Endothelial cell of umbilical vein (primary cell): ENCODE data around the gene PRKX. TPM values are rescaled to one million over a fixed set of nuclear protein-coding genes. Genes with fewer than 3 reads are reported as not detected.

ENCODE experiments used
- BruUV-seq: library from RNA; stranded (reverse); fragments of 400-500 nt; replicated peaks from 2 replicates; lab custom pipeline; 2021; lab: Mats Ljungman, UMichigan
- CTCF ChIA-PET: fragments of 300-600, 350-600 bp; sonication (Branson Sonifier 250); formaldehyde crosslinking; loops from one replicate; lab custom pipeline; 2021; ENCODE audit warnings: antibody characterized with exemption, inconsistent platforms; lab: Charles Lee
- POLR2A ChIA-PET: fragments of 300-600, 350-600 bp; sonication (Branson Sonifier 250); formaldehyde crosslinking; loops from one replicate; lab custom pipeline; 2021; ENCODE audit warnings: antibody characterized with exemption, inconsistent platforms; lab: Charles Lee
- DNase-seq: peaks from one replicate; pipeline ENCODE4 v3.0.0-alpha.2; 2011; ENCODE audit warnings: low read depth, low spot score
- FAIRE-seq: peaks from 2 replicates; lab custom pipeline; 2011; peaks lifted over from hg19 to GRCh38; lab: Jason Lieb, UNC
- H2AFZ ChIP-seq: 2 replicates; pipeline ENCODE4 v1.6.0; 2012; ENCODE audit warnings: low read depth, low read length, control low read depth, inconsistent platforms
- H3K27ac ChIP-seq: 2 replicates; pipeline ENCODE4 v1.5.1; 2011; ENCODE audit warnings: low read depth, mild to moderate bottlenecking, control low read depth, low read length, moderate library complexity; ENCODE audit not compliant: insufficient read depth
- H3K27me3 ChIP-seq, 2 experiments: 2 replicates each; pipeline versions ENCODE4 v1.6.0 to v1.6.1; 2011; ENCODE audit warnings: low read length in 2 of 2, mixed read lengths in 1 of 2; ENCODE audit not compliant: control insufficient read depth in 2 of 2, insufficient read depth in 2 of 2
- H3K36me3 ChIP-seq, 2 experiments: 2 replicates in 1 of 2; 3 replicates in 1 of 2; pipeline ENCODE4 v1.5.1; 2011; ENCODE audit warnings: low read length in 2 of 2, mild to moderate bottlenecking in 1 of 2, moderate library complexity in 1 of 2; ENCODE audit not compliant: control insufficient read depth in 2 of 2, insufficient read depth in 2 of 2; ENCODE audit errors: extremely low read depth in 1 of 2
- H3K4me1 ChIP-seq: 3 replicates; pipeline ENCODE4 v1.5.1; 2011; ENCODE audit warnings: mild to moderate bottlenecking, low read length; ENCODE audit not compliant: control insufficient read depth, insufficient read depth; ENCODE audit errors: extremely low read depth
- H3K4me2 ChIP-seq: 2 replicates; pipeline ENCODE4 v1.6.1; 2011; ENCODE audit warnings: low read length, control low read depth, mixed read lengths; ENCODE audit not compliant: insufficient read depth
- H3K4me3 ChIP-seq, 3 experiments: fragments of 200-600 bp in 1 of 3; sonication (generic), shearing (Covaris generic) in 1 of 3; replicated peaks in 1 of 3; 2 replicates each; pipeline ENCODE4 v1.5.1; 2011 to 2016; ENCODE audit warnings: control low read depth in 3 of 3, low read length in 3 of 3, mild to moderate bottlenecking in 2 of 3, inconsistent platforms in 1 of 3, low read depth in 1 of 3, moderate library complexity in 1 of 3; ENCODE audit not compliant: insufficient read depth in 1 of 3
- H3K79me2 ChIP-seq: 2 replicates; pipeline ENCODE4 v1.6.0; 2012; ENCODE audit warnings: low read length, inconsistent platforms; ENCODE audit not compliant: control insufficient read depth, insufficient read depth
- H3K9ac ChIP-seq: replicated peaks from 2 replicates; pipeline ENCODE3; 2011; ENCODE audit warnings: low read length, control low read depth; ENCODE audit not compliant: insufficient read depth; ENCODE audit errors: extremely low read depth
- H3K9me1 ChIP-seq: replicated peaks from 3 replicates; pipeline ENCODE4 v1.6.0; 2011; ENCODE audit warnings: mild to moderate bottlenecking, low read length; ENCODE audit not compliant: control insufficient read depth, insufficient read depth; ENCODE audit errors: extremely low read depth
- H3K9me3 ChIP-seq: replicated peaks from 2 replicates; pipeline ENCODE4 v1.5.1; 2012; ENCODE audit warnings: low read length, inconsistent platforms; ENCODE audit not compliant: control insufficient read depth, insufficient read depth
- H4K20me1 ChIP-seq: replicated peaks from 2 replicates; pipeline ENCODE3; 2011; ENCODE audit warnings: mild to moderate bottlenecking, low read length; ENCODE audit not compliant: control insufficient read depth, insufficient read depth; ENCODE audit errors: extremely low read depth
- EZH2 ChIP-seq: IDR thresholded peaks from 2 replicates; pipeline ENCODE4 v1.6.1; 2012; ENCODE audit warnings: borderline replicate concordance, low read depth, mild to moderate bottlenecking, moderate library complexity, low read length, inconsistent platforms; ENCODE audit not compliant: severe bottlenecking
- FOS ChIP-seq: IDR thresholded peaks from 2 replicates; pipeline ENCODE4 v1.6.1; 2011; ENCODE audit warnings: mild to moderate bottlenecking, low read length, moderate library complexity, borderline replicate concordance; ENCODE audit not compliant: insufficient read depth
- GATA2 ChIP-seq: IDR thresholded peaks from 2 replicates; pipeline ENCODE4 v1.7.0; 2011; ENCODE audit warnings: low read depth, mild to moderate bottlenecking, moderate library complexity, mixed read lengths, low read length; ENCODE audit not compliant: insufficient read length, insufficient read depth
- JUN ChIP-seq: IDR thresholded peaks from 2 replicates; pipeline ENCODE4 v1.6.1; 2011; ENCODE audit warnings: borderline replicate concordance, low read depth; ENCODE audit not compliant: insufficient read length, insufficient read depth
- MYC ChIP-seq: IDR thresholded peaks from one replicate; pipeline ENCODE4 v1.6.1; 2011; ENCODE audit warnings: mild to moderate bottlenecking, low read depth, low read length
- POLR2A ChIP-seq: IDR thresholded peaks from 2 replicates; pipeline ENCODE4 v1.6.1; 2012; ENCODE audit warnings: low read depth, mild to moderate bottlenecking, control low read depth, low read length
- POLR2AphosphoS5 ChIP-seq: IDR thresholded peaks from 2 replicates; pipeline ENCODE4 v1.6.1; 2012; ENCODE audit warnings: low read depth, mild to moderate bottlenecking, control low read depth, low read length, moderate library complexity; ENCODE audit not compliant: insufficient read depth
- dilution Hi-C: fragments of 300-500 bp; cut with MboI; formaldehyde crosslinking; loops from one replicate; pipeline ENCODE4 v1.15.0; 2019; ENCODE audit warnings: low sequenced_read_pairs; ENCODE audit not compliant: extremely low pct_ligation_motif_present
- intact Hi-C: fragments of 100-400 bp; cut with micrococcal nuclease; formaldehyde crosslinking; loops from one replicate; pipeline ENCODE4 v1.10.0; 2022
- polyA plus RNA-seq, 4 experiments: library from polyadenylated mRNA; depleted of rRNA in 3 of 4; stranded (reverse) in 3 of 4; unstranded in 1 of 4; fragments of >200 nt; gene quantifications; 2 replicates each; pipeline versions ENCODE4 v1.2.1 to v1.2.3, GENCODE V29; 2011 to 2012; ENCODE audit warnings: missing spikeins in 1 of 4
- total RNA-seq: library from RNA; stranded (reverse); gene quantifications from 2 replicates; pipeline ENCODE4 v1.2.3, GENCODE V29; 2021
- TF ChIP-seq, protein P1 (sequence below), 2 donors: IDR thresholded peaks; 1 replicate in 1 of 2; 2 replicates in 1 of 2; pipeline ENCODE4 v1.5.1; 2011; ENCODE audit warnings: low read length in 2 of 2, mild to moderate bottlenecking in 2 of 2, moderate library complexity in 2 of 2, control low read depth in 1 of 2, inconsistent platforms in 1 of 2, low read depth in 1 of 2; ENCODE audit not compliant: insufficient read depth in 1 of 2; ENCODE audit errors: extremely low read depth in 1 of 2
- TF ChIP-seq, protein P2 (sequence below): IDR thresholded peaks from 2 replicates; pipeline ENCODE4 v1.6.1; 2011; ENCODE audit not compliant: insufficient read depth, insufficient read length

PRKX gene
- total and polyA plus RNA-seq, 2 donors (not counting 3 experiments of a cell fraction or from before 2014, with no cell fraction given): 11.2 to 27.5 TPM

DNA sequence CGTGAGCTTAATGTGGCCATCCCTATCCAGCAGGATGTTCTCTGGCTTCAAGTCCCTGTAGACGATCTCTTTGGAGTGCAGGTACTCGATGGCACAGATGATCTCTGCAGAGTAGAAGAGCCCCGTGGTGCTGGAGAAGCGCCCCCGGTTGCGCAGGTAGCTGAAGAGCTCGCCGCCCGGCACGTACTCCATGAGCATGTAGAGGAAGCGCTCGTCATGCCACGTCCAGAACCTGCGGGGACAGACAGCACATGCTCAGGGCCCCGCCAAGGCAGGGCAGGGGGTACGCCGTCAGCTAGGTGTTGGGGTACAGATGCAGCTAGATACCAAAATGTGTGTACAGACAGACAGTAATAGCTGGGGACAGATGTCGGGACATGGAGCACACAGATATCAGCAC, 58.3 kb downstream of the PRKX start:
- ChIA-PET POLR2A (no interaction called here), CTCF (interaction anchor here (0.8 kb wide), 1 partner anchor 156 kb away, joined by 3 read pairs; no protein-coding TSS in a partner anchor)
- Histone ChIP-seq H3K9me1 (no peaks in the 10 kb centered on the region), H4K20me1 (no peaks in the 10 kb centered on the region), H3K79me2 (no peaks in the 10 kb centered on the region), H3K27ac (no peak overlapping the region), H3K4me2 (no peak overlapping the region), H3K36me3 (peaks cover 0 to 3% of the 10 kb centered on the region in 2 experiments), H3K4me1 (peaks cover 4% of the 10 kb centered on the region), H3K4me3 (no peak overlapping the region), H3K9me3 (no peaks in the 10 kb centered on the region), H3K9ac (no peak overlapping the region), H3K27me3 (no peaks in the 10 kb centered on the region), H2AFZ (no peak overlapping the region)
- TF ChIP-seq POLR2AphosphoS5 (no peak), POLR2A (no peak), FOS (no peak), JUN (no peak), MYC (no peak)
- intact Hi-C loops (loop anchor here (10.0 kb wide), 1 partner anchor 60 kb away; the partner anchor contains the start of gene PRKX), dilution Hi-C loops (no loop called here)
- DNase-seq (no peak), FAIRE-seq (peak; percentile 21)
- BruUV-seq: no TSS peak

DNA sequence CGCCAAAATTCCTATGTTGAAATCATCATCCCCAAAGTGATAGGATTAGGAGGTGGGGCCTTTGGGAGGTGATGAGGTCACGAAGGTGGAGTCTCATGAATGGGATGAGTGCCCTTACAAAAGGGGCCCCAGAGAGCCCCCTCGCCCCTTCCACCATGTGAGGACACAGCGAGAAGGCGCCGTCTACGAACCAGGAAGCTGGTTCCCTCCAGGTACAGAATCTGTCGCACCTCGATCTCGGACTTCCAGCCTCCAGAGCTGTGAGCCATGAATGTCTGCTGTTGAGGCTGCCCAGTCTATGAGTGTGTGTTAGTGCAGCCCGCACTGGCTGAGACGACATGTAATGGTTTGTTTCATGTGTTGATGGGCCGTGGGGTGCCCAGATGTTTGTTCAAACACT, 60.3 kb downstream of the PRKX start:
- Histone ChIP-seq H3K9me1 (no peaks in the 10 kb centered on the region), H3K4me3 (no peak overlapping the region), H3K36me3 (peaks cover 0 to 3% of the 10 kb centered on the region in 2 experiments), H3K9me3 (no peaks in the 10 kb centered on the region), H3K4me2 (no peak overlapping the region), H2AFZ (no peak overlapping the region), H3K27me3 (no peaks in the 10 kb centered on the region), H4K20me1 (no peaks in the 10 kb centered on the region), H3K4me1 (peaks cover 4% of the 10 kb centered on the region), H3K27ac (no peak overlapping the region), H3K79me2 (no peaks in the 10 kb centered on the region), H3K9ac (no peak overlapping the region)
- DNase-seq (no peak), FAIRE-seq (no peak)
- CTCF ChIA-PET: no interaction called here
- no TSS peak for BruUV-seq
- POLR2A ChIA-PET: no interaction called here
- dilution Hi-C loops (no loop called here), intact Hi-C loops (loop anchor here (10.0 kb wide), 1 partner anchor 62 kb away; the partner anchor contains the start of gene PRKX)
- TF ChIP-seq, protein P1, sequence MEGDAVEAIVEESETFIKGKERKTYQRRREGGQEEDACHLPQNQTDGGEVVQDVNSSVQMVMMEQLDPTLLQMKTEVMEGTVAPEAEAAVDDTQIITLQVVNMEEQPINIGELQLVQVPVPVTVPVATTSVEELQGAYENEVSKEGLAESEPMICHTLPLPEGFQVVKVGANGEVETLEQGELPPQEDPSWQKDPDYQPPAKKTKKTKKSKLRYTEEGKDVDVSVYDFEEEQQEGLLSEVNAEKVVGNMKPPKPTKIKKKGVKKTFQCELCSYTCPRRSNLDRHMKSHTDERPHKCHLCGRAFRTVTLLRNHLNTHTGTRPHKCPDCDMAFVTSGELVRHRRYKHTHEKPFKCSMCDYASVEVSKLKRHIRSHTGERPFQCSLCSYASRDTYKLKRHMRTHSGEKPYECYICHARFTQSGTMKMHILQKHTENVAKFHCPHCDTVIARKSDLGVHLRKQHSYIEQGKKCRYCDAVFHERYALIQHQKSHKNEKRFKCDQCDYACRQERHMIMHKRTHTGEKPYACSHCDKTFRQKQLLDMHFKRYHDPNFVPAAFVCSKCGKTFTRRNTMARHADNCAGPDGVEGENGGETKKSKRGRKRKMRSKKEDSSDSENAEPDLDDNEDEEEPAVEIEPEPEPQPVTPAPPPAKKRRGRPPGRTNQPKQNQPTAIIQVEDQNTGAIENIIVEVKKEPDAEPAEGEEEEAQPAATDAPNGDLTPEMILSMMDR (IDR thresholded peaks at IDR 0.05; ENCODE audit: extremely low read depth in 1 of 2, insufficient read depth in 1 of 2, low read depth in 1 of 2, low read length in 2 of 2): no peak
- TF ChIP-seq POLR2A (no peak), JUN (no peak), MYC (no peak), GATA2 (no peak), EZH2 (no peak), FOS (no peak), POLR2AphosphoS5 (no peak)
- TF ChIP-seq, protein P2, sequence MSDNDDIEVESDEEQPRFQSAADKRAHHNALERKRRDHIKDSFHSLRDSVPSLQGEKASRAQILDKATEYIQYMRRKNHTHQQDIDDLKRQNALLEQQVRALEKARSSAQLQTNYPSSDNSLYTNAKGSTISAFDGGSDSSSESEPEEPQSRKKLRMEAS: no peak
